ENCODE measurements around the gene C9orf85. TPM values are rescaled to one million over a fixed set of nuclear protein-coding genes. Genes with fewer than 3 reads are reported as not detected.

The C9orf85 gene
- total and polyA plus RNA-seq, 8 donors, result 2.2 to 68.3 (median 8.4) TPM

DNA sequence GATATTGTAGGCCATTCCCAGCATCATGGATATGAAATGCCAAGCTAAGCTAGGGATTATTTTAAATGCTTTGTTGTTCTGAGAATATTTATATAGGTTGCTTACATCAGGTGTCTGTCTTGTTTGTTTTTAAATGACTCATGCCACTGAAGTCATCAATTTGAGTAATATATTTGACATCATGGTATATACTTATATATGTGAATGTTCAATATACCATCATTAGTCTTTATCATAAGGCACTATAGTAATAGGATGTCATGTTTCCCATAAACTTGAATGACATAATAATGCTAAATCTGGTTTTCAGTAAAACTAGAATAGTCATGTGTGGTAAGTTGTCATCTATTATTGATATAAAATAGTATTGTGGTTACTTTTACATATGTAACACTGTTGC is 13.1 kb downstream of the C9orf85 start:
- Histone ChIP-seq H3K4me3 (no peak overlapping the region), H3K4me1 (peaks cover 0 to 8% (median 0%) of the 10 kb centered on the region in 4 donors), H3K36me3 (peaks cover 0 to 8% (median 0%) of the 10 kb centered on the region in 4 donors), H3K27ac (no peak overlapping the region), H3K27me3 (no peaks in the 10 kb centered on the region), H3K9me3 (no peaks in the 10 kb centered on the region)
- intact Hi-C loops (cut with DNase I; ENCODE audit: low total_unique reads), result no loop called here
- DNase-seq, result no peak
- TF ChIP-seq POLR2AphosphoS5 (IDR thresholded peaks at IDR 0.05), result no peak
- no peak for TF ChIP-seq EP300 (IDR thresholded peaks at IDR 0.05)
- no peak for TF ChIP-seq POLR2A (IDR thresholded peaks at IDR 0.05)
- TF ChIP-seq, protein P1, sequence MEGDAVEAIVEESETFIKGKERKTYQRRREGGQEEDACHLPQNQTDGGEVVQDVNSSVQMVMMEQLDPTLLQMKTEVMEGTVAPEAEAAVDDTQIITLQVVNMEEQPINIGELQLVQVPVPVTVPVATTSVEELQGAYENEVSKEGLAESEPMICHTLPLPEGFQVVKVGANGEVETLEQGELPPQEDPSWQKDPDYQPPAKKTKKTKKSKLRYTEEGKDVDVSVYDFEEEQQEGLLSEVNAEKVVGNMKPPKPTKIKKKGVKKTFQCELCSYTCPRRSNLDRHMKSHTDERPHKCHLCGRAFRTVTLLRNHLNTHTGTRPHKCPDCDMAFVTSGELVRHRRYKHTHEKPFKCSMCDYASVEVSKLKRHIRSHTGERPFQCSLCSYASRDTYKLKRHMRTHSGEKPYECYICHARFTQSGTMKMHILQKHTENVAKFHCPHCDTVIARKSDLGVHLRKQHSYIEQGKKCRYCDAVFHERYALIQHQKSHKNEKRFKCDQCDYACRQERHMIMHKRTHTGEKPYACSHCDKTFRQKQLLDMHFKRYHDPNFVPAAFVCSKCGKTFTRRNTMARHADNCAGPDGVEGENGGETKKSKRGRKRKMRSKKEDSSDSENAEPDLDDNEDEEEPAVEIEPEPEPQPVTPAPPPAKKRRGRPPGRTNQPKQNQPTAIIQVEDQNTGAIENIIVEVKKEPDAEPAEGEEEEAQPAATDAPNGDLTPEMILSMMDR (IDR thresholded peaks at IDR 0.05), result no peak

DNA sequence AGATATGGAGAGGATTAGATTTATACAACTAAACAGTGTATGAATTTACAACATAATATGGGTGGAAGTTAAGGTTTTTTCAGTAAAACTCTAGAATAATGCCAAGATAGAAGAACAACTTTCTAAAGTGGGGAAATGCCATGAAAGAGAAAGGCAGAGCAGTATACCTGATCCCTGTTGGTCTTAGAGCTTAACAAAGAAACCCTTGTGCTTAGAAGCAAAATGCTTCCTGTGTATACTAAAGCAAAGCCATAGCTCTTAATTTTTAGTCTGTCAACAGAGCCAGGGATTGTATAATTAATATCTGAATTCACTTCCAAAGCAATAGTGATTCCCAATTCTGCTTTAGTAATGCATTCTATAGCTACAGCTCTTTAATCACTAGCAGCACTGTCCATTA is 14.4 kb downstream of the C9orf85 start:
- no peak for DNase-seq
- Histone ChIP-seq H3K27me3 (no peaks in the 10 kb centered on the region), H3K36me3 (peaks cover 0 to 8% (median 0%) of the 10 kb centered on the region in 4 donors), H3K27ac (no peak overlapping the region), H3K4me3 (no peak overlapping the region), H3K9me3 (no peaks in the 10 kb centered on the region), H3K4me1 (peaks cover 0 to 10% (median 4%) of the 10 kb centered on the region in 4 donors)
- intact Hi-C loops (cut with DNase I; ENCODE audit: low total_unique reads), result no loop called here
- TF ChIP-seq POLR2A (IDR thresholded peaks at IDR 0.05) (no peak), EP300 (IDR thresholded peaks at IDR 0.05) (no peak), POLR2AphosphoS5 (IDR thresholded peaks at IDR 0.05) (no peak)
- TF ChIP-seq, protein P1 (IDR thresholded peaks at IDR 0.05), result no peak

DNA sequence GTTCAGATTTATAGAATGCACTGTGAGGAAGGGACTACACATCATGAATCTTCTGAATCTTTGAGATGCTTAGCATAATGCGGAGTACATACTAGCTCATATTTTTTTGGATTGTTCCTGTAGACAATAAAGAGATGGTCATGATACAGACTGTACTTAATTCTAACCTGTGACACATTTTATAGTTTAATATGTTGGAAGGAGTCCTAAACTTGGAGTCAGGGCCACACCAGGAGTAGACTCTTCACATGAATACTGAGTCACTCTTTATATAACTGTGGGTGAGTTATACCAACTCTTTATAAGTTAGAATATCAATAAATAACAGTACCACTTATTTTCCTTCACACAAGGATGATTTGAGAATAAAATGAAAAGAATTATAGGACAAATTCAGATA is 16.9 kb downstream of the C9orf85 start:
- H3K27ac ChIP-seq, result no peak overlapping the region
- peaks cover 0 to 16% (median 5%) of the 10 kb centered on the region in 4 donors for H3K4me1 ChIP-seq
- no peak for DNase-seq
- no peaks in the 10 kb centered on the region for H3K36me3 ChIP-seq
- intact Hi-C loops (cut with DNase I; ENCODE audit: low total_unique reads), result no loop called here
- WGBS, 5 donors, result 93 to 100% (median 96%) methylated on average over 1 of the region's 1 CpG
- TF ChIP-seq POLR2AphosphoS5 (IDR thresholded peaks at IDR 0.05) (no peak), EP300 (IDR thresholded peaks at IDR 0.05) (no peak), POLR2A (IDR thresholded peaks at IDR 0.05) (no peak)
- TF ChIP-seq, protein P1 (IDR thresholded peaks at IDR 0.05), result no peak
- no peaks in the 10 kb centered on the region for H3K9me3 ChIP-seq
- H3K27me3 ChIP-seq, result no peaks in the 10 kb centered on the region
- no peak overlapping the region for H3K4me3 ChIP-seq

DNA sequence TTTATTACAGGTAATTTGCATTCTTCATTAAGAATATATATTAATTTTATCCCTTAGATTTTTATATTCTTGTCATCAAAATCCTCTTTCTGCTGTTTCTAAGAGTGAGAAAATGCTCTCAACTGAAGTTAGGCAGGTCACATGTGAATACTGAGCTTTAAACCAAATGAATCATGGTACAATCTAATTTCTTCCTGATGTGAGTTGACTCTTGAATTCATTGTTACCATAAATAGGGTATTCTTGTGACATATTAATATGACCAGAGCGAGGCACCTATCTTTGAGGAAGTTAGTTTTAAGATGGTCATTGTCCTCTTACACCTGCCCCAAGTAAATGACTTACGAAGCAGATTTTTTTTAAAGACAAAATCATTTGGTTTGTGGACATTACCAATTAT is 17.4 kb downstream of the C9orf85 start:
- H3K9me3 ChIP-seq, result no peaks in the 10 kb centered on the region
- TF ChIP-seq POLR2A (IDR thresholded peaks at IDR 0.05) (no peak), POLR2AphosphoS5 (IDR thresholded peaks at IDR 0.05) (no peak), EP300 (IDR thresholded peaks at IDR 0.05) (no peak)
- TF ChIP-seq, protein P1 (IDR thresholded peaks at IDR 0.05), result no peak
- 93 to 98% (median 95%) methylated on average over 2 of the region's 2 CpGs for whole genome bisulfite sequencing, 5 donors
- H3K36me3 ChIP-seq, result no peaks in the 10 kb centered on the region
- no peaks in the 10 kb centered on the region for H3K27me3 ChIP-seq
- no peak for DNase-seq
- no peak overlapping the region for H3K4me3 ChIP-seq
- no peak overlapping the region for H3K27ac ChIP-seq
- intact Hi-C loops (cut with DNase I; ENCODE audit: low total_unique reads), result no loop called here
- peaks cover 0 to 16% (median 5%) of the 10 kb centered on the region in 4 donors for H3K4me1 ChIP-seq

Measured in stomach (tissue), 9 donors.